Testis (tissue), 3 donors: ENCODE data around the gene ZNRD2. TPM values are rescaled to one million over a fixed set of nuclear protein-coding genes. Genes with fewer than 3 reads are reported as not detected.

Experiments
- DNase-seq: peaks from one replicate; pipeline ENCODE4 v3.0.0-alpha.2; 2019
- H3K27ac ChIP-seq, 2 donors: fragments of 200-600 bp; sonication (generic); one replicate each; pipeline ENCODE4 v1.5.1; 2019
- H3K27me3 ChIP-seq: fragments of 200-600 bp; sonication (generic); one replicate; pipeline ENCODE4 v1.5.1; 2019
- H3K36me3 ChIP-seq: fragments of 200-600 bp; sonication (generic); one replicate; pipeline ENCODE4 v1.5.1; 2017; ENCODE audit warnings: low read depth; ENCODE audit errors: missing control alignments
- H3K4me1 ChIP-seq: fragments of 200-600 bp; sonication (generic); one replicate; pipeline ENCODE4 v1.5.1; 2019
- H3K4me3 ChIP-seq, 2 donors: fragments of 200-600 bp; sonication (generic); one replicate each; pipeline ENCODE4 v1.5.1; 2017 to 2019
- H3K9me3 ChIP-seq: fragments of 200-600 bp; sonication (generic); one replicate; pipeline ENCODE4 v1.5.1; 2017
- CTCF ChIP-seq, 3 experiments: fragments of 450-650 bp in 2 of 3; fragments of 200-600 bp in 1 of 3; sonication (generic) in 1 of 3; IDR thresholded peaks; one replicate each; pipeline ENCODE4 v1.5.1; 2016 to 2019; ENCODE audit warnings: antibody characterized with exemption in 3 of 3, mild to moderate bottlenecking in 2 of 3, moderate library complexity in 1 of 3
- POLR2A ChIP-seq: fragments of 450-650 bp; IDR thresholded peaks from one replicate; pipeline ENCODE4 v1.6.1; 2017; ENCODE audit warnings: antibody characterized with exemption, mild to moderate bottlenecking, moderate library complexity
- WGBS, 2 donors: methylation state at CpG; one replicate each; pipeline ENCODE4 v1.1.5; 2018; 5-methylcytosine and 5-hydroxymethylcytosine counted together
- intact Hi-C: fragments of 100-400 bp; cut with DNase I; formaldehyde crosslinking; loops from one replicate; pipeline ENCODE4 v1.15.1; 2023; ENCODE audit warnings: low total_unique reads
- polyA plus RNA-seq: library from polyadenylated mRNA; stranded (reverse); fragments of 350-450 nt; fragmentation: Illumina TruSeq; extraction: RNeasy Lipid Tissue Mini Kit (QIAGEN cat#74804); gene quantifications from one replicate; pipeline ENCODE4 v1.2.3, GENCODE V29; 2014; ENCODE audit warnings: low read depth, low replicate concordance; ENCODE audit not compliant: insufficient read depth
- total RNA-seq, 2 donors: library from RNA; depleted of rRNA; stranded (reverse); fragments of >200 nt; gene quantifications; one replicate each; pipeline ENCODE4 v1.2.3, GENCODE V29; 2016

Gene ZNRD2
- total and polyA plus RNA-seq, 3 donors from 2014 or later: 67.7 to 79.6 (median 77.6) TPM

- DNase-seq: no peak
- H3K4me3 ChIP-seq: no peak overlapping the region
- no peaks in the 10 kb centered on the region for H3K36me3 ChIP-seq
- intact Hi-C loops: no loop called here
- peaks cover 4% of the 10 kb centered on the region for H3K4me1 ChIP-seq
- no peaks in the 10 kb centered on the region for H3K9me3 ChIP-seq
- TF ChIP-seq CTCF (IDR thresholded peaks at IDR 0.05) (no peak), POLR2A (no peak)
- H3K27ac ChIP-seq: no peak overlapping the region
- H3K27me3 ChIP-seq: no peaks in the 10 kb centered on the region
- 87% methylated on average over 3 of the region's 3 CpGs; no CpG with 5 or more reads in 1 of the 2 donors for WGBS, 2 donors
Measured at GRCh38 chr11:65595131-65595530, 24.9 kb downstream of the ZNRD2 start.

- Histone ChIP-seq H3K9me3 (no peaks in the 10 kb centered on the region), H3K36me3 (no peaks in the 10 kb centered on the region), H3K4me3 (no peak within 1 kb of the TSS), H3K4me1 (peaks cover 4% of the 10 kb centered on the region), H3K27ac (no peak within 1 kb of the TSS), H3K27me3 (no peaks in the 10 kb centered on the region)
- WGBS, 2 donors: 77 to 90% methylated on average over 9 to 12 of the region's 12 CpGs
- intact Hi-C loops: no loop called here
- no peak for DNase-seq
- no peak for TF ChIP-seq POLR2A
- no peak for TF ChIP-seq CTCF (IDR thresholded peaks at IDR 0.05)
Measured at GRCh38 chr11:65595543-65596281, 25.4 kb downstream of the ZNRD2 start, which contains the start of gene KCNK7. KCNK7 (minus strand) TSS chr11:65595800; CDS start chr11:65595772, 28 bp downstream.

- no peak for DNase-seq
- no peak for TF ChIP-seq POLR2A
- no peak for TF ChIP-seq CTCF (IDR thresholded peaks at IDR 0.05)
- intact Hi-C loops: no loop called here
- H3K4me3 ChIP-seq: no peak overlapping the region
- 79 to 81% methylated on average over 6 of the region's 6 CpGs for WGBS, 2 donors
- H3K27ac ChIP-seq: no peak overlapping the region
- H3K9me3 ChIP-seq: no peaks in the 10 kb centered on the region
- no peaks in the 10 kb centered on the region for H3K36me3 ChIP-seq
- H3K4me1 ChIP-seq: peaks cover 4% of the 10 kb centered on the region
- no peaks in the 10 kb centered on the region for H3K27me3 ChIP-seq
Measured at GRCh38 chr11:65596520-65596919, 26.2 kb downstream of the ZNRD2 start.

GRCh38 chr11:65598258-65598699 is 28.0 kb downstream of the ZNRD2 start:
- no peak overlapping the region for H3K4me3 ChIP-seq
- no peak for TF ChIP-seq POLR2A
- TF ChIP-seq CTCF (IDR thresholded peaks at IDR 0.05): no peak
- no peak for DNase-seq
- H3K27me3 ChIP-seq: no peaks in the 10 kb centered on the region
- WGBS, 2 donors: 84 to 90% methylated on average over 2 to 16 of the region's 16 CpGs
- H3K4me1 ChIP-seq: peaks cover 4% of the 10 kb centered on the region
- no peak overlapping the region for H3K27ac ChIP-seq
- intact Hi-C loops: no loop called here
- no peaks in the 10 kb centered on the region for H3K36me3 ChIP-seq
- no peaks in the 10 kb centered on the region for H3K9me3 ChIP-seq
